Smooth muscle cell (in vitro differentiated cells): Measurements from ENCODE around the gene DECR2. TPM values are rescaled to one million over a fixed set of nuclear protein-coding genes. Genes with fewer than 3 reads are reported as not detected.

Experiments used
- DNase-seq: peaks from one replicate; lab custom pipeline; 2025; ENCODE audit not compliant: unreplicated experiment; lab: John Stamatoyannopoulos, UW
- H2AFZ ChIP-seq: fragments of 200-600 bp; sonication (generic); 2 replicates; pipeline ENCODE4 v1.6.0; 2016; ENCODE audit warnings: antibody characterized with exemption, low read depth, mild to moderate bottlenecking
- H3F3A ChIP-seq: fragments of 200-600 bp; sonication (generic); 2 replicates; pipeline ENCODE4 v1.6.0; 2017; ENCODE audit warnings: antibody characterized with exemption, low read depth
- H3K27ac ChIP-seq: fragments of 200-600 bp; sonication (generic); 2 replicates; pipeline ENCODE4 v1.5.1; 2016; ENCODE audit warnings: low read depth, mild to moderate bottlenecking
- H3K27me3 ChIP-seq: fragments of 200-600 bp; sonication (generic); 2 replicates; pipeline ENCODE4 v1.6.1; 2016; ENCODE audit warnings: low read depth, mild to moderate bottlenecking
- H3K36me3 ChIP-seq: fragments of 200-600 bp; sonication (generic); 2 replicates; pipeline ENCODE4 v1.5.1; 2016; ENCODE audit warnings: low read depth
- H3K4me1 ChIP-seq: fragments of 200-600 bp; sonication (generic); 2 replicates; pipeline ENCODE4 v1.5.1; 2016; ENCODE audit warnings: low read depth
- H3K4me2 ChIP-seq: fragments of 200-600 bp; sonication (generic); 2 replicates; pipeline ENCODE4 v1.6.0; 2016; ENCODE audit warnings: mild to moderate bottlenecking
- H3K4me3 ChIP-seq: fragments of 200-600 bp; sonication (generic); 2 replicates; pipeline ENCODE4 v1.5.1; 2016; ENCODE audit warnings: mild to moderate bottlenecking
- H3K79me2 ChIP-seq: fragments of 200-600 bp; sonication (generic); 2 replicates; pipeline ENCODE4 v1.6.0; 2016; ENCODE audit warnings: low read depth, mild to moderate bottlenecking
- H3K9ac ChIP-seq: fragments of 200-600 bp; sonication (generic); 2 replicates; pipeline ENCODE4 v1.6.0; 2016; ENCODE audit warnings: low read depth
- H3K9me3 ChIP-seq: fragments of 200-600 bp; sonication (generic); replicated peaks from 2 replicates; pipeline ENCODE4 v1.5.1; 2016; ENCODE audit warnings: low read depth
- H4K20me1 ChIP-seq: fragments of 200-600 bp; sonication (generic); 2 replicates; pipeline ENCODE4 v1.6.0; 2016; ENCODE audit warnings: low read depth
- WGBS: methylation state at CpG from one replicate; pipeline ENCODE4 v1.1.7; 2016; ENCODE audit warnings: low lambda C conversion rate; 5-methylcytosine and 5-hydroxymethylcytosine counted together
- polyA plus RNA-seq: library from polyadenylated mRNA; unstranded; fragments of >200 nt; fragmentation: Nextera tagmentation; extraction: Ambion mirVana; gene quantifications from 2 replicates; pipeline ENCODE4 v1.2.1, GENCODE V29; 2016
- total RNA-seq: library from RNA; depleted of rRNA; stranded (reverse); fragments of >200 nt; gene quantifications from 2 replicates; pipeline ENCODE4 v1.2.3, GENCODE V29; 2014
- TF ChIP-seq, protein P1 (sequence below): fragments of 200-600 bp; sonication (generic); IDR thresholded peaks from 2 replicates; pipeline ENCODE4 v1.5.1; 2017; ENCODE audit warnings: borderline replicate concordance, mild to moderate bottlenecking, antibody characterized with exemption; ENCODE audit not compliant: insufficient read depth, poor library complexity, severe bottlenecking

DECR2 gene
- total and polyA plus RNA-seq, 2 experiments from 2014 or later, result 15.4 to 18.2 TPM

DNA sequence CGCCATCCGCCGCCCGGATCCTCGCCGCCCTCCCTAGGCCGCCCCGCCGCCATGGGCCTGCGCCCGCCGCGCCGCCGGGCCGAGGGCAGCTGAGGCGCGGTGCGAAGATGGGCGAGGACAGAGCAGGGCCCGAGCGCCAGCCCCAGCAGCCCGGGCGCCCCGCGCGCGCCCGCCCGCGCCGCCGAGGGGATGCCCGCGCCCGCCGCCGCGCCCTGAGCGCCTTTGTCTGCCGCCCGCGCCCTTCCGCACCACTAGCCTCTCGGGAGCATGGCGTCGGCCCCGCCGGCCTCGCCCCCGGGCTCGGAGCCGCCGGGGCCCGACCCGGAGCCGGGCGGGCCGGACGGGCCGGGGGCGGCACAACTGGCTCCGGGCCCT is 24.0 kb downstream of the DECR2 start:
- peaks cover 14% of the 10 kb centered on the region for H3K4me1 ChIP-seq
- WGBS, result 0% methylated on average over 39 of the region's 63 CpGs
- H3K27ac ChIP-seq, result peak overlapping the region; percentile 68
- peaks cover 37% of the 10 kb centered on the region for H3K79me2 ChIP-seq
- H3K4me3 ChIP-seq, result peak overlapping the region; percentile 58
- H4K20me1 ChIP-seq, result peaks cover 46% of the 10 kb centered on the region
- TF ChIP-seq, protein P1, sequence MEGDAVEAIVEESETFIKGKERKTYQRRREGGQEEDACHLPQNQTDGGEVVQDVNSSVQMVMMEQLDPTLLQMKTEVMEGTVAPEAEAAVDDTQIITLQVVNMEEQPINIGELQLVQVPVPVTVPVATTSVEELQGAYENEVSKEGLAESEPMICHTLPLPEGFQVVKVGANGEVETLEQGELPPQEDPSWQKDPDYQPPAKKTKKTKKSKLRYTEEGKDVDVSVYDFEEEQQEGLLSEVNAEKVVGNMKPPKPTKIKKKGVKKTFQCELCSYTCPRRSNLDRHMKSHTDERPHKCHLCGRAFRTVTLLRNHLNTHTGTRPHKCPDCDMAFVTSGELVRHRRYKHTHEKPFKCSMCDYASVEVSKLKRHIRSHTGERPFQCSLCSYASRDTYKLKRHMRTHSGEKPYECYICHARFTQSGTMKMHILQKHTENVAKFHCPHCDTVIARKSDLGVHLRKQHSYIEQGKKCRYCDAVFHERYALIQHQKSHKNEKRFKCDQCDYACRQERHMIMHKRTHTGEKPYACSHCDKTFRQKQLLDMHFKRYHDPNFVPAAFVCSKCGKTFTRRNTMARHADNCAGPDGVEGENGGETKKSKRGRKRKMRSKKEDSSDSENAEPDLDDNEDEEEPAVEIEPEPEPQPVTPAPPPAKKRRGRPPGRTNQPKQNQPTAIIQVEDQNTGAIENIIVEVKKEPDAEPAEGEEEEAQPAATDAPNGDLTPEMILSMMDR, result no peak
- no peaks in the 10 kb centered on the region for H3K36me3 ChIP-seq
- peaks cover 10% of the 10 kb centered on the region for H3F3A ChIP-seq
- H3K27me3 ChIP-seq, result no peaks in the 10 kb centered on the region
- no peak overlapping the region for H2AFZ ChIP-seq
- H3K9ac ChIP-seq, result no peak overlapping the region
- peak overlapping the region; percentile 95 for H3K4me2 ChIP-seq
- no peaks in the 10 kb centered on the region for H3K9me3 ChIP-seq
- DNase-seq, result no peak

DNA sequence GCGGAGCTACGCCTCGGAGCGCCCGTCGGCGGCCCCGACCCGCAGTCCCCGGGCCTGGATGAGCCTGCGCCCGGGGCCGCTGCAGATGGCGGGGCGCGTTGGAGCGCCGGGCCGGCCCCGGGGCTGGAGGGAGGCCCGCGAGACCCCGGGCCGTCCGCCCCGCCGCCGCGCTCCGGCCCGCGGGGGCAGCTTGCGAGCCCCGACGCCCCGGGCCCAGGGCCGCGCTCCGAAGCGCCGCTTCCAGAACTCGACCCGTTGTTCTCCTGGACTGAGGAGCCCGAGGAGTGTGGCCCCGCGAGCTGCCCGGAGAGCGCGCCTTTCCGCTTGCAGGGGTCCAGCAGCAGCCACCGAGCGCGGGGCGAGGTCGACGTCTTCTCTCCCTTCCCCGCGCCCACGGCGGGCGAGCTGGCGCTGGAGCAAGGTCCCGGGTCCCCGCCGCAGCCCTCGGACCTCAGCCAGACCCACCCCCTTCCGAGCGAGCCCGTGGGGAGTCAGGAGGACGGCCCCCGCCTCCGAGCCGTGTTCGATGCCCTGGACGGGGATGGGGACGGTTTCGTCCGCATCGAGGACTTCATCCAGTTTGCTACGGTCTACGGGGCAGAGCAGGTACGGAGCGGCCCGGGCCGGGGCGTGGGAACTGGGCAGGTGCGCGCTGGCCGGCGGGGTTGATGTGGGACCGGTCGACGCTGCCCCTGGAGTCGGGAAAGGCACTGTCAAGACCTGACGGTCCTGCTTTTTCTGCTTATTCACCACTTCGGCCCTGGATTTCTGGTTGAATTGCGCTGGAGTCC is 24.6 kb downstream of the DECR2 start:
- peaks cover 52% of the 10 kb centered on the region for H4K20me1 ChIP-seq
- no peaks in the 10 kb centered on the region for H3K36me3 ChIP-seq
- no peak overlapping the region for H3K9ac ChIP-seq
- no peak overlapping the region for H3K27ac ChIP-seq
- H3K9me3 ChIP-seq, result no peaks in the 10 kb centered on the region
- DNase-seq, result no peak
- peaks cover 43% of the 10 kb centered on the region for H3K79me2 ChIP-seq
- H3F3A ChIP-seq, result peaks cover 10% of the 10 kb centered on the region
- TF ChIP-seq, protein P1, result no peak
- H3K4me1 ChIP-seq, result peaks cover 14% of the 10 kb centered on the region
- peak overlapping the region; percentile 58 for H3K4me3 ChIP-seq
- H3K4me2 ChIP-seq, result peak overlapping the region; percentile 95
- H2AFZ ChIP-seq, result no peak overlapping the region
- WGBS, result 2% methylated on average over 78 of the region's 97 CpGs
- H3K27me3 ChIP-seq, result no peaks in the 10 kb centered on the region

DNA sequence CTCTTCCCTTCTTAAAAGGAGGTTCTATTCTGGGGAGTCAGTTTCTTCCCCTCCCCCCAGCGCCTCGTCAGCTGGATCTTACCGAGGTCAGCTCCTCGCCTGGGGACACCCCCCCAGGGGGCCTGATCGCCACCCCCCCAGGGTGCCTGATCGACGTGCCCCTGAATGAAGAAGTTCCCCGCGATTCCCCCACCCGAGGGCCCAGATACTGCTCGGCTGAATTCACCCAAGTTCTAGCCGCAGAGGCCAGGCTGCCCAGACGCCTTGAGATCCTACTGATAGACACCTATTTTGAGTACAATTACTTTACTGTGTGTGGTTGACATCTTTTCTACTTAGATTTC is 25.2 kb downstream of the DECR2 start:
- no peak for DNase-seq
- Histone ChIP-seq H3K4me2 (peak overlapping the region; percentile 95), H3K27ac (no peak overlapping the region), H3K4me1 (peaks cover 14% of the 10 kb centered on the region), H3K9ac (no peak overlapping the region), H3F3A (peaks cover 10% of the 10 kb centered on the region), H3K4me3 (peak overlapping the region; percentile 58), H3K79me2 (peaks cover 46% of the 10 kb centered on the region), H3K9me3 (no peaks in the 10 kb centered on the region), H4K20me1 (peaks cover 57% of the 10 kb centered on the region), H2AFZ (no peak overlapping the region), H3K36me3 (no peaks in the 10 kb centered on the region), H3K27me3 (no peaks in the 10 kb centered on the region)
- TF ChIP-seq, protein P1, result no peak
- whole genome bisulfite sequencing, result 16% methylated on average over 13 of the region's 13 CpGs

DNA sequence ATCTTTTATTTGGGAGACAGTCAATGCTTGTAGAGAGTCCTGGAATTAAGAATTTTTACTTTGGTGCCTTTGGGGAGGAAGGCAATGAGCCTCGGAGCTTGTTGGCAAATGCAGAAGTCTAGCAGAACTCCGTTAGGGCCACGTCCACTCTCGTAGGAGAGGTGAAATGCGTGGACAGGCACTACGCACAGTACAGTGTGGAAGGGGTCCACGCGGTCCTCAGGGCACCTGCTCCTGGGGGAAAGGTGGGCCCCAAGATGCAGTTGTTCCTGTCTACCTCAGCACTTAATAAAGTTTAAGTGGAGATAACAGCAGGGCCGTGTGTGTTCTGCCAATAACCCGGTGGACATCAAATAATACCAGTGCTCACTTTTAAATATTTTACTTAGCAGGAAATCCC is 25.6 kb downstream of the DECR2 start:
- no peak overlapping the region for H3K9ac ChIP-seq
- H3K27me3 ChIP-seq, result no peaks in the 10 kb centered on the region
- peaks cover 58% of the 10 kb centered on the region for H4K20me1 ChIP-seq
- H3K4me3 ChIP-seq, result peak overlapping the region; percentile 58
- 80% methylated on average over 10 of the region's 10 CpGs for WGBS
- no peaks in the 10 kb centered on the region for H3K9me3 ChIP-seq
- no peaks in the 10 kb centered on the region for H3K36me3 ChIP-seq
- H3K79me2 ChIP-seq, result peaks cover 46% of the 10 kb centered on the region
- TF ChIP-seq, protein P1, result no peak
- no peak overlapping the region for H3K27ac ChIP-seq
- DNase-seq, result no peak
- peaks cover 10% of the 10 kb centered on the region for H3F3A ChIP-seq
- H3K4me1 ChIP-seq, result peaks cover 14% of the 10 kb centered on the region
- peak overlapping the region; percentile 95 for H3K4me2 ChIP-seq
- H2AFZ ChIP-seq, result no peak overlapping the region
